Psoas muscle (tissue), 8 donors: ENCODE data around the gene DCTN4. TPM values are rescaled to one million over a fixed set of nuclear protein-coding genes. Genes with fewer than 3 reads are reported as not detected.

Experiments
- ATAC-seq, 4 donors: fragments of 200-7000 bp; cut with Tn5 transposase; one replicate each; pipeline ENCODE4 v1.9.1; 2020; ENCODE audit warnings: moderate library complexity in 3 of 4, mild to moderate bottlenecking in 2 of 4
- DNase-seq, 2 donors: peaks; one replicate each; pipeline ENCODE4 v3.0.0-alpha.2; 2020
- H3K27ac ChIP-seq: fragments of 200-600 bp; one replicate; pipeline ENCODE4 v1.8.0; 2022
- H3K27me3 ChIP-seq, 3 donors: fragments of 200-600 bp in 1 of 3; one replicate each; pipeline versions ENCODE4 v1.6.1 to v1.8.0; 2013 to 2022; ENCODE audit warnings: low read length in 2 of 3, mild to moderate bottlenecking in 2 of 3, moderate library complexity in 1 of 3; ENCODE audit not compliant: insufficient read depth in 3 of 3
- H3K36me3 ChIP-seq, 2 donors: fragments of 200-600 bp in 1 of 2; one replicate each; pipeline versions ENCODE4 v1.6.1 to v1.8.0; 2013 to 2022; ENCODE audit warnings: low read depth in 1 of 2, mild to moderate bottlenecking in 1 of 2, moderate library complexity in 1 of 2; ENCODE audit not compliant: insufficient read depth in 1 of 2
- H3K4me1 ChIP-seq: fragments of 200-600 bp; one replicate; pipeline ENCODE4 v1.8.0; 2022
- H3K4me3 ChIP-seq: fragments of 200-600 bp; one replicate; pipeline ENCODE4 v1.8.0; 2022; ENCODE audit warnings: mild to moderate bottlenecking
- H3K9me3 ChIP-seq: fragments of 200-600 bp; one replicate; pipeline ENCODE4 v1.8.0; 2022
- CTCF ChIP-seq: fragments of 200-600 bp; IDR thresholded peaks from one replicate; pipeline ENCODE4 v1.8.0; 2022; ENCODE audit warnings: antibody characterized with exemption
- WGBS, 3 donors: extraction: QIAGEN DNeasy Blood & Tissue Kit; methylation state at CpG; one replicate each; pipeline versions ENCODE4 v1.1.6 to v1.1.7; 2013; 5-methylcytosine and 5-hydroxymethylcytosine counted together
- intact Hi-C, 2 donors: fragments of 100-400 bp; cut with DNase I; formaldehyde crosslinking; loops; one replicate each; pipeline versions ENCODE4 v1.11.0 to v1.14.2; 2022
- polyA plus RNA-seq, 3 donors: library from polyadenylated mRNA; stranded (reverse); fragments of 200-250 nt; gene quantifications; one replicate each; pipeline ENCODE4 v1.2.3, GENCODE V29; 2013
- total RNA-seq, 4 donors: library from RNA; stranded (reverse); fragmentation: NEBNext Ultra II Directional in 2 of 4; extraction: Animal tissue kit (Norgen Biotek cat#: 25700) in 2 of 4; gene quantifications; one replicate each; pipeline versions ENCODE4 v1.2.1 to v1.2.4, GENCODE V29; 2021 to 2023
- donor health status: healthy with polysubstance abuse.
- donor health status: DM: no; HTN: no; CAD: no; lungs with moderate emphysema.
- donor health status: Bipolar disorder and iron deficiency.
- donor health status: healthy.
- donor health status: DM: yes; HTN: yes; CAD: no.
- donor health status: DM: no; HTN: no; CAD: no.
- donor health status: DM: no; HTN: no; CAD: no.
- donor health status: DM: yes; HTN: yes; CAD: no.

The DCTN4 gene
- total and polyA plus RNA-seq, 7 donors: 28.8 to 81.5 (median 50.9) TPM

GRCh38 chr5:150700594-150701377 is 58.0 kb downstream of the DCTN4 start, which contains the start of gene RBM22:
TSS of gene RBM22 (minus strand) at chr5:150701062. CDS start at chr5:150700985, 77 bp downstream.
- TF ChIP-seq CTCF: peak; percentile 64
- Histone ChIP-seq H3K36me3 (peaks cover 12 to 41% of the 10 kb centered on the region in 2 donors), H3K4me1 (peaks cover 13% of the 10 kb centered on the region), H3K27ac (peak within 1 kb of the TSS; percentile 97), H3K27me3 (no peaks in the 10 kb centered on the region), H3K9me3 (no peaks in the 10 kb centered on the region), H3K4me3 (peak within 1 kb of the TSS; percentile 90)
- 0% methylated on average over 52 to 59 of the region's 59 CpGs for WGBS, 3 donors
- DNase-seq (peak; percentile 92 to 96), ATAC-seq (peak; percentile 98)
- intact Hi-C loops: no loop called here

GRCh38 chr5:150700246-150700593 is 58.6 kb downstream of the DCTN4 start:
- WGBS, 3 donors: 1% methylated on average over 15 of the region's 15 CpGs
- no peaks in the 10 kb centered on the region for H3K9me3 ChIP-seq
- no peaks in the 10 kb centered on the region for H3K27me3 ChIP-seq
- DNase-seq: no peak
- ATAC-seq: peak in 3 of 4 donors; percentile 2 to 25 (median 3)
- H3K4me1 ChIP-seq: peaks cover 13% of the 10 kb centered on the region
- intact Hi-C loops: no loop called here
- peaks cover 17 to 47% of the 10 kb centered on the region in 2 donors for H3K36me3 ChIP-seq
- peak overlapping the region; percentile 97 for H3K27ac ChIP-seq
- H3K4me3 ChIP-seq: peak overlapping the region; percentile 90
- TF ChIP-seq CTCF: no peak

- Histone ChIP-seq H3K27me3 (no peaks in the 10 kb centered on the region), H3K4me1 (peaks cover 14% of the 10 kb centered on the region), H3K36me3 (peaks cover 44 to 99% of the 10 kb centered on the region in 2 donors), H3K9me3 (no peaks in the 10 kb centered on the region), H3K27ac (no peak overlapping the region), H3K4me3 (no peak overlapping the region)
- intact Hi-C loops: no loop called here
- ATAC-seq (no peak), DNase-seq (no peak)
- WGBS, 3 donors: 94 to 96% (median 95%) methylated on average over 3 of the region's 3 CpGs
- TF ChIP-seq CTCF: no peak
Measured at GRCh38 chr5:150694612-150695011, 64.2 kb downstream of the DCTN4 start.

- H3K27me3 ChIP-seq: no peaks in the 10 kb centered on the region
- H3K36me3 ChIP-seq: peaks cover 40 to 97% of the 10 kb centered on the region in 2 donors
- peak overlapping the region; percentile 32 for H3K27ac ChIP-seq
- H3K9me3 ChIP-seq: no peaks in the 10 kb centered on the region
- TF ChIP-seq CTCF: no peak
- intact Hi-C loops: no loop called here
- peak in 1 of 4 donors; percentile 48 for ATAC-seq
- WGBS, 3 donors: 43 to 63% (median 47%) methylated on average over 3 of the region's 3 CpGs
- H3K4me3 ChIP-seq: no peak overlapping the region
- DNase-seq: no peak
- peaks cover 9% of the 10 kb centered on the region for H3K4me1 ChIP-seq
Measured at GRCh38 chr5:150692276-150692675, 66.5 kb downstream of the DCTN4 start.
